HEK293 (cell line): Measurements from ENCODE around the gene PDZRN4.

Experiments
- CTCF ChIA-PET: fragments of 350-600 bp; formaldehyde crosslinking; extraction: SDS; loops from one replicate; lab custom pipeline; 2021; ENCODE audit warnings: antibody characterized with exemption; lab: Yijun Ruan, JAX
- POLR2A ChIA-PET: fragments of 300-600 bp; formaldehyde crosslinking; extraction: SDS; loops from one replicate; lab custom pipeline; 2020; ENCODE audit warnings: antibody characterized with exemption, inconsistent platforms; lab: Yijun Ruan, JAX
- H3K27ac ChIP-seq: fragments of 200-500 bp; sonication (Bioruptor generic); 2 replicates; pipeline ENCODE4 v1.5.1; 2014; ENCODE audit warnings: low read depth, low read length, control low read depth, inconsistent platforms; ENCODE audit errors: extremely low read depth
- H3K36me3 ChIP-seq, 2 experiments: fragments of 200-500 bp in 1 of 2; sonication (Bioruptor generic) in 1 of 2; 1 replicate in 1 of 2; 2 replicates in 1 of 2; pipeline ENCODE4 v1.5.1; 2014 to 2017; ENCODE audit warnings: inconsistent platforms in 2 of 2, low read length in 2 of 2; ENCODE audit not compliant: control insufficient read depth in 2 of 2, insufficient read depth in 1 of 2
- H3K4me1 ChIP-seq: fragments of 200-500 bp; sonication (Bioruptor generic); 2 replicates; pipeline ENCODE4 v1.5.1; 2014; ENCODE audit warnings: mild to moderate bottlenecking, low read length, inconsistent platforms; ENCODE audit not compliant: control insufficient read depth, insufficient read depth
- H3K4me3 ChIP-seq: 2 replicates; pipeline ENCODE4 v1.5.1; 2011; ENCODE audit warnings: low read depth, mild to moderate bottlenecking, control low read depth, low read length, moderate library complexity
- H3K9me3 ChIP-seq: fragments of 200-500 bp; sonication (Bioruptor generic); 2 replicates; pipeline ENCODE4 v1.5.1; 2014; ENCODE audit warnings: low read depth, low read length, inconsistent platforms; ENCODE audit not compliant: control insufficient read depth, insufficient read depth
- BCL6B ChIP-seq: fragments of 450-650 bp; formaldehyde crosslinking; IDR thresholded peaks from 2 replicates; pipeline ENCODE4 v1.5.1; 2017; ENCODE audit warnings: missing biosample characterization, missing genetic modification characterization
- GLI2 ChIP-seq: fragments of 450-650 bp; formaldehyde crosslinking; IDR thresholded peaks from 2 replicates; pipeline ENCODE4; 2017; ENCODE audit warnings: missing biosample characterization, missing genetic modification characterization, low read depth, borderline replicate concordance
- PRDM1 ChIP-seq: fragments of 450-650 bp; formaldehyde crosslinking; IDR thresholded peaks from 2 replicates; pipeline ENCODE4; 2016; ENCODE audit warnings: missing biosample characterization, missing genetic modification characterization
- SCRT2 ChIP-seq: fragments of 450-650 bp; formaldehyde crosslinking; IDR thresholded peaks from 2 replicates; pipeline ENCODE4 v1.5.1; 2016; ENCODE audit warnings: missing biosample characterization, missing genetic modification characterization
- ZFHX2 ChIP-seq: fragments of 450-650 bp; formaldehyde crosslinking; conservative IDR thresholded peaks from 2 replicates; pipeline ENCODE4 v1.5.1; 2016; ENCODE audit warnings: missing biosample characterization, missing genetic modification characterization
- ZNF138 ChIP-seq: fragments of 450-650 bp; formaldehyde crosslinking; IDR thresholded peaks from 2 replicates; pipeline ENCODE4 v1.5.1; 2016; ENCODE audit warnings: missing biosample characterization, missing genetic modification characterization, borderline replicate concordance
- ZNF223 ChIP-seq: fragments of 450-650 bp; formaldehyde crosslinking; IDR thresholded peaks from 2 replicates; pipeline ENCODE4 v1.5.1; 2016; ENCODE audit warnings: missing biosample characterization, missing genetic modification characterization
- ZNF248 ChIP-seq: fragments of 450-650 bp; formaldehyde crosslinking; IDR thresholded peaks from 2 replicates; pipeline ENCODE4 v1.5.1; 2017; ENCODE audit warnings: missing biosample characterization, missing genetic modification characterization
- ZNF311 ChIP-seq: fragments of 450-650 bp; formaldehyde crosslinking; IDR thresholded peaks from 2 replicates; pipeline ENCODE4 v1.5.1; 2017; ENCODE audit warnings: missing biosample characterization, missing genetic modification characterization, borderline replicate concordance
- ZNF335 ChIP-seq: fragments of 450-650 bp; formaldehyde crosslinking; conservative IDR thresholded peaks from 2 replicates; pipeline ENCODE4 v1.5.1; 2016; ENCODE audit warnings: missing biosample characterization, missing genetic modification characterization
- ZNF350 ChIP-seq: fragments of 450-650 bp; formaldehyde crosslinking; IDR thresholded peaks from 2 replicates; pipeline ENCODE4 v1.5.0; 2017; ENCODE audit warnings: missing biosample characterization, mild to moderate bottlenecking, missing genetic modification characterization
- ZNF366 ChIP-seq: fragments of 450-650 bp; formaldehyde crosslinking; conservative IDR thresholded peaks from 2 replicates; pipeline ENCODE4 v1.5.1; 2016; ENCODE audit warnings: missing biosample characterization, missing genetic modification characterization
- ZNF391 ChIP-seq: fragments of 450-650 bp; formaldehyde crosslinking; IDR thresholded peaks from 2 replicates; pipeline ENCODE4 v1.5.1; 2016; ENCODE audit warnings: low read depth, missing biosample characterization, missing genetic modification characterization, borderline replicate concordance
- ZNF398 ChIP-seq: fragments of 450-650 bp; formaldehyde crosslinking; IDR thresholded peaks from 2 replicates; pipeline ENCODE4 v1.5.1; 2017; ENCODE audit warnings: missing biosample characterization, missing genetic modification characterization
- ZNF501 ChIP-seq: fragments of 450-650 bp; formaldehyde crosslinking; IDR thresholded peaks from 2 replicates; pipeline ENCODE4 v1.5.1; 2016; ENCODE audit warnings: missing biosample characterization, missing genetic modification characterization
- ZNF548 ChIP-seq: fragments of 450-650 bp; formaldehyde crosslinking; IDR thresholded peaks from 2 replicates; pipeline ENCODE4 v1.5.1; 2016; ENCODE audit warnings: missing biosample characterization, missing genetic modification characterization
- ZNF555 ChIP-seq: fragments of 450-650 bp; formaldehyde crosslinking; conservative IDR thresholded peaks from 2 replicates; pipeline ENCODE4 v1.5.1; 2017; ENCODE audit warnings: missing biosample characterization, mild to moderate bottlenecking, missing genetic modification characterization, inconsistent platforms
- ZNF664 ChIP-seq: fragments of 450-650 bp; formaldehyde crosslinking; IDR thresholded peaks from 2 replicates; pipeline ENCODE4 v1.5.1; 2016; ENCODE audit warnings: missing biosample characterization, missing genetic modification characterization

The PDZRN4 gene

GRCh38 chr12:41325336-41325735 lies 137.2 kb downstream of the PDZRN4 start:
- H3K36me3 ChIP-seq: no peaks in the 10 kb centered on the region
- POLR2A ChIA-PET: no interaction called here
- no peaks in the 10 kb centered on the region for H3K9me3 ChIP-seq
- no peak overlapping the region for H3K27ac ChIP-seq
- no peak overlapping the region for H3K4me3 ChIP-seq
- CTCF ChIA-PET: no interaction called here
- no peak for TF ChIP-seq PRDM1 (tag by site-specific recombination)
- TF ChIP-seq ZFHX2: no peak
- TF ChIP-seq, all 188 proteins: peak for 0
- H3K4me1 ChIP-seq: no peaks in the 10 kb centered on the region

GRCh38 chr12:41327096-41327895 lies 139.2 kb downstream of the PDZRN4 start:
- TF ChIP-seq ZNF555: no peak
- ChIA-PET CTCF (no interaction called here), POLR2A (no interaction called here)
- Histone ChIP-seq H3K4me3 (no peak overlapping the region), H3K27ac (no peak overlapping the region), H3K36me3 (no peaks in the 10 kb centered on the region), H3K9me3 (no peaks in the 10 kb centered on the region), H3K4me1 (no peaks in the 10 kb centered on the region)

- H3K4me3 ChIP-seq: no peak overlapping the region
- CTCF ChIA-PET: interaction anchor here (0.6 to 0.8 kb wide), 2 partner anchors 102 to 426 kb away, joined by 3 to 5 read pairs; no protein-coding TSS in a partner anchor
- TF ChIP-seq ZNF366 (tag by site-specific recombination): no peak
These were observed 145.9 kb downstream of the PDZRN4 start for GRCh38 chr12:41333974-41334373.

GRCh38 chr12:41334390-41334789 lies 146.3 kb downstream of the PDZRN4 start:
- Histone ChIP-seq H3K27ac (no peak overlapping the region), H3K4me3 (no peak overlapping the region), H3K4me1 (no peaks in the 10 kb centered on the region), H3K9me3 (no peaks in the 10 kb centered on the region), H3K36me3 (no peaks in the 10 kb centered on the region)
- ChIA-PET CTCF (interaction anchor here (0.6 to 0.8 kb wide), 2 partner anchors 103 to 425 kb away, joined by 3 to 5 read pairs; no protein-coding TSS in a partner anchor), POLR2A (no interaction called here)
- no peak for TF ChIP-seq ZNF223 (tag by site-specific recombination)
- TF ChIP-seq SCRT2 (tag by site-specific recombination): no peak
- no peak for TF ChIP-seq BCL6B (tag by site-specific recombination)
- TF ChIP-seq ZNF501: no peak
- TF ChIP-seq ZNF335: no peak
- no peak for TF ChIP-seq GLI2 (tag by site-specific recombination)

More at GRCh38 chr12:41333974-41334373, 145.9 kb downstream of the PDZRN4 start:
- Histone ChIP-seq H3K36me3 (no peaks in the 10 kb centered on the region), H3K27ac (no peak overlapping the region), H3K4me1 (no peaks in the 10 kb centered on the region), H3K9me3 (no peaks in the 10 kb centered on the region)
- POLR2A ChIA-PET: no interaction called here

- Histone ChIP-seq H3K4me1 (no peaks in the 10 kb centered on the region), H3K4me3 (no peak overlapping the region), H3K36me3 (no peaks in the 10 kb centered on the region), H3K27ac (no peak overlapping the region), H3K9me3 (no peaks in the 10 kb centered on the region)
- ChIA-PET POLR2A (no interaction called here), CTCF (no interaction called here)
- no peak for TF ChIP-seq ZNF391 (tag by site-specific recombination)
- TF ChIP-seq ZNF555: no peak
- TF ChIP-seq ZNF398 (tag by site-specific recombination): no peak
- no peak for TF ChIP-seq ZNF248
- no peak for TF ChIP-seq ZNF350
- TF ChIP-seq ZNF548 (tag by site-specific recombination): no peak
- TF ChIP-seq ZNF138 (tag by site-specific recombination): no peak
- TF ChIP-seq BCL6B (tag by site-specific recombination): no peak
- TF ChIP-seq ZNF664 (tag by site-specific recombination): no peak
- TF ChIP-seq ZNF311: no peak
These were observed 148.0 kb downstream of the PDZRN4 start for GRCh38 chr12:41336041-41336549.
